Placental epithelial cell (primary cell): ENCODE data around the gene CDC34. TPM values are rescaled to one million over a fixed set of nuclear protein-coding genes. Genes with fewer than 3 reads are reported as not detected.

Experiments used
- total RNA-seq: library from RNA; depleted of rRNA; stranded (reverse); fragments of >200 nt; gene quantifications from 2 replicates; pipeline ENCODE4 v1.2.3, GENCODE V29; 2012

CDC34 gene, protein sequence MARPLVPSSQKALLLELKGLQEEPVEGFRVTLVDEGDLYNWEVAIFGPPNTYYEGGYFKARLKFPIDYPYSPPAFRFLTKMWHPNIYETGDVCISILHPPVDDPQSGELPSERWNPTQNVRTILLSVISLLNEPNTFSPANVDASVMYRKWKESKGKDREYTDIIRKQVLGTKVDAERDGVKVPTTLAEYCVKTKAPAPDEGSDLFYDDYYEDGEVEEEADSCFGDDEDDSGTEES
- 71.8 and 75.5 TPM in 2 replicates for total RNA-seq

DNA sequence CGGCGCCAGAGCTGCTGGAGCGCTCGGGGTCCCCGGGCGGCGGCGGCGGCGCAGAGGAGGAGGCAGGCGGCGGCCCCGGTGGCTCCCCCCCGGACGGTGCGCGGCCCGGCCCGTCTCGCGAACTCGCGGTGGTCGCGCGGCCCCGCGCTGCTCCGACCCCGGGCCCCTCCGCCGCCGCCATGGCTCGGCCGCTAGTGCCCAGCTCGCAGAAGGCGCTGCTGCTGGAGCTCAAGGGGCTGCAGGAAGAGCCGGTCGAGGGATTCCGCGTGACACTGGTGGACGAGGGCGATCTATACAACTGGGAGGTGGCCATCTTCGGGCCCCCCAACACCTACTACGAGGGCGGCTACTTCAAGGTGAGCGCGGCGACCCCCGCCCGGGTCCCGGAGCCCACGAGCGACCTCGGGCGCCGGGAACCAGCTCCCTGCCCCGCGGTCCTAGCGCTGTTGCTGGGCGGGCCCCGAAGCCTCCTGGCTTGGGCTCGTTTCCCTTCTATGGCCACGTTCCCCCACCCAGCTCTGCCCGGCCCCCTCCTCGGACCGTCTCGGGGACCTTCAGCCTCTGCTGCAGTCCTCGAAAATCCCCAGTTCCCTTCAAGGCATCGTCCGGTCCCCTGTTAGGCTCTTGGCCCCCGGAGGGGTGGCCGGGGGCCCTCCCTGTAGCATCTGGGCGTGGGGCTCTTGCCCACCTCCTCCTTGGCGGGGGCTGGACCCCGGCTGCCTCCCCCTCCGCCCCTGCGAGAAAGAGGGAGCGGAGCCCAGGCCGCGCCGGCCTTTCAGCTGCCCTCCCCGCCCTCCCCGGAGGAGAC is at the start of gene CDC34:
Gene CDC34, plus strand, starts transcription at position 8 of the 808 bp plus-strand sequence. Its CDS starts 172 bp downstream, at position 180.

DNA sequence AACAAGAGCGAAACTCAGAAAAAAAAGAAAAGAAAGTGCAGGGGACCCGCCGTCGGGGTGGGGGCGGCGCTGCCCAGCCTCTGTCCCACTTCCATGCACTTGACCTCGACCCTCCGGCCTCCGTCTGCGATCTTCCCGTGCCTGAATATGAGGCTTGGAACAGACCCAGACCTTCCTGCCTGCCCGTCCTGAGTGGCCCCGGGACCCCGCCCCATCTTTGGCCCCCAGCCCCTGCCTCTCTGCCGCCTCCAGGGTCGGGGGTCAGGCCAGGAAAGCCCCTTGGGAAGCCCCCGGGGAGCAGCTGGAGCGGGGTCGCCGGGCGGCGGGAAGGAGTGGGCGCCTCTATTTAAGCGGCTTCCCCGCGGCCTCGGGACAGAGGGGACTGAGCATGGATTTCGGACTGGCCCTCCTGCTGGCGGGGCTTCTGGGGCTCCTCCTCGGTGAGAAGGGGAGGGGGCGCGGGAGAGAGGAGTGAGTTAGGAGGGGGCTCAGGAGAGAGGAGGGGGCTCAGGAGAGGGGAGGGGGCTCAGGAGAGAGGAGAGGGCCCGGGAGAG is 35.4 kb upstream of the CDC34 start, which contains the start of gene MADCAM1:
Gene MADCAM1, plus strand, starts transcription at position 375 of the 554 bp plus-strand sequence. Its CDS starts 14 bp downstream, at position 389.

GRCh38 chr19:507286-508203 is 24.0 kb upstream of the CDC34 start, which contains the start of gene TPGS1:
TSS of gene TPGS1 (plus strand) at chr19:507497. CDS start at chr19:507507, 10 bp downstream.

GRCh38 chr19:543910-544608 is 12.5 kb downstream of the CDC34 start, which contains the start of gene GZMM:
TSS of gene GZMM (plus strand) at chr19:544053. CDS start at chr19:544072, 19 bp downstream.

DNA sequence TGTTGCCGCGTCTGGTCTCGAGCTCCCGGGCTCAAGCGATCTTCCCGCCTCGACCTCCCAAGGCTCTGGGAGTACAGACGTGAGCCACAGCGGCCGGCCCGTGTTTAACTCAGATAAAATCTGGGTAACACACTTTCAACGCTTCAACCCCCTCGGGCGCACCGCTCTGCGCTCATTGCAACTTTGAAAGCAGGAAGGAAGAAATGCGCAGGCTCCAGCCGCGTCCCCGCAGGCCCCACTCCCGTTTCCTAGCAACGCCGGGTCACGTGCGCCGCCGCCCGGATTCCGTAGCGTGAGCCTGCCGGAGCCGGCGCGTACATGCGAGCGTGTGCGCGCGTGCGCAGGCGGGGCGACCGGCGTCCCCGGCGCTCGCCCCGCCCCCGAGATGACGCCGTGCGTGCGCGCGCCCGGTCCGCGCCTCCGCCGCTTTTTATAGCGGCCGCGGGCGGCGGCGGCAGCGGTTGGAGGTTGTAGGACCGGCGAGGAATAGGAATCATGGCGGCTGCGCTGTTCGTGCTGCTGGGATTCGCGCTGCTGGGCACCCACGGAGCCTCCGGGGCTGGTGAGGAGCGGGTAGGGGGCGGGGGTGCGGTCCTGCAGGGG is 40.7 kb downstream of the CDC34 start, which contains the start of gene BSG:
Gene BSG, plus strand, starts transcription at position 457 of the 603 bp plus-strand sequence. Its CDS starts 39 bp downstream, at position 496.

GRCh38 chr19:589693-590395 is 58.3 kb downstream of the CDC34 start, which contains the start of gene HCN2:
TSS of gene HCN2 (plus strand) at chr19:589881. CDS start at chr19:589946, 65 bp downstream.

Other genes with a start within 250 kb of the CDC34 start
- 19.7 and 43.2 TPM in 2 replicates for gene PLPP2, start 240.4 kb upstream of the CDC34 start, total RNA-seq
- 13.3 and 16.5 TPM in 2 replicates for gene MIER2, start 187.0 kb upstream of the CDC34 start, total RNA-seq
- gene C2CD4C, start 122.6 kb upstream of the CDC34 start, total RNA-seq = under 0.01 TPM in 2 replicates
- gene SHC2, start 70.7 kb upstream of the CDC34 start, total RNA-seq = not detected in 2 replicates
- gene MADCAM1, start 35.3 kb upstream of the CDC34 start, total RNA-seq = 0.11 and 0.79 TPM in 2 replicates
- gene TPGS1, start 24.3 kb upstream of the CDC34 start, total RNA-seq = 50.3 and 77.6 TPM in 2 replicates
- gene GZMM, start 12.3 kb downstream of the CDC34 start, total RNA-seq = not detected in 2 replicates
- gene BSG, start 40.8 kb downstream of the CDC34 start, total RNA-seq = 235 and 281 TPM in 2 replicates
- 0.33 and 0.39 TPM in 2 replicates for gene HCN2, start 58.1 kb downstream of the CDC34 start, total RNA-seq
- 20.0 and 23.4 TPM in 2 replicates for gene POLRMT, start 101.8 kb downstream of the CDC34 start, total RNA-seq
- 0.33 and 0.39 TPM in 2 replicates for gene FGF22, start 108.1 kb downstream of the CDC34 start, total RNA-seq
- 34.9 and 59.5 TPM in 2 replicates for gene RNF126, start 131.5 kb downstream of the CDC34 start, total RNA-seq
- gene FSTL3, start 144.6 kb downstream of the CDC34 start, total RNA-seq = 221 and 628 TPM in 2 replicates
- not detected in 2 replicates for gene PRSS57, start 163.7 kb downstream of the CDC34 start, total RNA-seq
- gene PALM, start 177.2 kb downstream of the CDC34 start, total RNA-seq = 0.11 and 1.2 TPM in 2 replicates
- 11.0 and 58.5 TPM in 2 replicates for gene MISP, start 219.4 kb downstream of the CDC34 start, total RNA-seq